NB4 (cell line): ENCODE results near the gene NDUFS6.

Source experiments
- MYC ChIP-seq: IDR thresholded peaks from 2 replicates; pipeline ENCODE4 v1.6.1; 2011; ENCODE audit warnings: low read depth, low read length
- POLR2A ChIP-seq: IDR thresholded peaks from 2 replicates; pipeline ENCODE4 v1.6.1; 2011; ENCODE audit warnings: mild to moderate bottlenecking; ENCODE audit not compliant: insufficient read length; ENCODE audit errors: extremely low read depth
- TF ChIP-seq, protein P1 (sequence below): IDR thresholded peaks from one replicate; pipeline ENCODE4 v1.5.1; 2012; ENCODE audit warnings: low read depth, low read length
- TF ChIP-seq, protein P2 (sequence below): IDR thresholded peaks from 2 replicates; pipeline ENCODE4 v1.6.1; 2011; ENCODE audit warnings: low read depth, low read length

DNA sequence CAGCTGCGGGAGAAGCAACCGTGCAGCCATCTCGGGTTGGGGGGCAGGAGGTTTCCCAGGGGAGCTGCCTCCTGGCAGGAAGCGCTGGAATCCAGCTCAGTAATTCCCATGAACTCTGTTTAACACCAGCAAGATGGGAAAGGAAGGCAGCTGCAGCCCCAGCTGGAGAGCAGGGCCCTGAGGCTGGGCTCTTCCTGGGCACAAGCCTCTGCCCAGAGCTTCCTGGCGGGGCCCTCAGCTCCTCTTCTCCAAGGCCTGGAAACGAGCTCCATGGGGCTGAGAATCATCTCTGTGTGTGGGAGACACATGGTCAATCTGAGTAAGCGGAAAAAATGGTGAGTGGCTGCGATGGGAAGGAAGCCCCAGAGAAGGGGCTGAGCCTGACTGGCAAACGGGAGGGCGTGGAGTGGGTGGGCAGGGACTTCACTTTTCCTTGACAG lies 7.9 kb upstream of the NDUFS6 start:
- TF ChIP-seq, protein P1, sequence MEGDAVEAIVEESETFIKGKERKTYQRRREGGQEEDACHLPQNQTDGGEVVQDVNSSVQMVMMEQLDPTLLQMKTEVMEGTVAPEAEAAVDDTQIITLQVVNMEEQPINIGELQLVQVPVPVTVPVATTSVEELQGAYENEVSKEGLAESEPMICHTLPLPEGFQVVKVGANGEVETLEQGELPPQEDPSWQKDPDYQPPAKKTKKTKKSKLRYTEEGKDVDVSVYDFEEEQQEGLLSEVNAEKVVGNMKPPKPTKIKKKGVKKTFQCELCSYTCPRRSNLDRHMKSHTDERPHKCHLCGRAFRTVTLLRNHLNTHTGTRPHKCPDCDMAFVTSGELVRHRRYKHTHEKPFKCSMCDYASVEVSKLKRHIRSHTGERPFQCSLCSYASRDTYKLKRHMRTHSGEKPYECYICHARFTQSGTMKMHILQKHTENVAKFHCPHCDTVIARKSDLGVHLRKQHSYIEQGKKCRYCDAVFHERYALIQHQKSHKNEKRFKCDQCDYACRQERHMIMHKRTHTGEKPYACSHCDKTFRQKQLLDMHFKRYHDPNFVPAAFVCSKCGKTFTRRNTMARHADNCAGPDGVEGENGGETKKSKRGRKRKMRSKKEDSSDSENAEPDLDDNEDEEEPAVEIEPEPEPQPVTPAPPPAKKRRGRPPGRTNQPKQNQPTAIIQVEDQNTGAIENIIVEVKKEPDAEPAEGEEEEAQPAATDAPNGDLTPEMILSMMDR = no peak
- peak; percentile 75; the same call in 1 of the 2 replicates for TF ChIP-seq MYC
- TF ChIP-seq POLR2A = no peak
- TF ChIP-seq, protein P2, sequence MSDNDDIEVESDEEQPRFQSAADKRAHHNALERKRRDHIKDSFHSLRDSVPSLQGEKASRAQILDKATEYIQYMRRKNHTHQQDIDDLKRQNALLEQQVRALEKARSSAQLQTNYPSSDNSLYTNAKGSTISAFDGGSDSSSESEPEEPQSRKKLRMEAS = peak; percentile 80; the same call in 1 of the 2 replicates
